CD4-positive, alpha-beta memory T cell (primary cell): ENCODE results near the gene BTBD3. TPM values are rescaled to one million over a fixed set of nuclear protein-coding genes. Genes with fewer than 3 reads are reported as not detected.

Experiments used
- CTCF ChIA-PET: fragments of 350-600 bp; sonication (Branson Sonifier 250); formaldehyde crosslinking; loops from one replicate; lab custom pipeline; 2021; ENCODE audit warnings: inconsistent platforms; ENCODE audit not compliant: partially characterized antibody; lab: Charles Lee
- POLR2A ChIA-PET: fragments of 350-600 bp; sonication (Branson Sonifier 250); formaldehyde crosslinking; loops from one replicate; lab custom pipeline; 2021; ENCODE audit not compliant: partially characterized antibody; lab: Charles Lee
- DNase-seq, 5 donors: peaks; one replicate each; pipeline versions ENCODE4 v3.0.0 to v3.0.0-alpha.2; 2020 to 2022; ENCODE audit warnings: mixed read lengths in 1 of 5
- H3K27ac ChIP-seq: one replicate; pipeline ENCODE4 v1.7.0; 2013; ENCODE audit warnings: low read depth, low read length
- H3K27me3 ChIP-seq: 2 replicates; pipeline ENCODE4 v1.7.0; 2013; ENCODE audit warnings: mild to moderate bottlenecking, low read length, moderate library complexity; ENCODE audit not compliant: insufficient read depth
- H3K36me3 ChIP-seq: 2 replicates; pipeline ENCODE4 v1.7.0; 2013; ENCODE audit warnings: mild to moderate bottlenecking, low read length, moderate library complexity; ENCODE audit not compliant: insufficient read depth
- H3K4me1 ChIP-seq: 2 replicates; pipeline ENCODE4 v1.7.0; 2013; ENCODE audit warnings: mild to moderate bottlenecking, low read length, moderate library complexity; ENCODE audit not compliant: insufficient read depth
- H3K4me3 ChIP-seq, 2 donors: one replicate each; pipeline ENCODE4 v1.7.0; 2013; ENCODE audit warnings: low read length in 2 of 2, mild to moderate bottlenecking in 1 of 2
- H3K9me3 ChIP-seq, 2 donors: one replicate each; pipeline ENCODE4 v1.7.0; 2013; ENCODE audit warnings: low read length in 2 of 2, control low read depth in 1 of 2; ENCODE audit not compliant: control insufficient read depth in 1 of 2
- H3K27ac Mint-ChIP-seq, 7 donors: one replicate each; pipeline ENCODE4 v1.8.0; 2020 to 2021; ENCODE audit warnings: mixed read lengths in 7 of 7, mild to moderate bottlenecking in 6 of 7, inconsistent platforms in 3 of 7, moderate library complexity in 3 of 7
- H3K27me3 Mint-ChIP-seq, 2 donors: one replicate each; pipeline ENCODE4 v1.8.0; 2020 to 2021; ENCODE audit warnings: mixed read lengths in 2 of 2
- H3K36me3 Mint-ChIP-seq, 2 donors: one replicate each; pipeline ENCODE4 v1.8.0; 2020 to 2021; ENCODE audit warnings: mixed read lengths in 2 of 2, inconsistent platforms in 1 of 2, mild to moderate bottlenecking in 1 of 2
- H3K4me1 Mint-ChIP-seq, 4 donors: one replicate each; pipeline ENCODE4 v1.8.0; 2020 to 2021; ENCODE audit warnings: mixed read lengths in 4 of 4, mild to moderate bottlenecking in 1 of 4
- H3K4me3 Mint-ChIP-seq, 8 donors: one replicate each; pipeline ENCODE4 v1.8.0; 2020 to 2021; ENCODE audit warnings: mixed read lengths in 8 of 8, mild to moderate bottlenecking in 7 of 8, moderate library complexity in 6 of 8, inconsistent platforms in 3 of 8
- H3K9me3 Mint-ChIP-seq, 8 donors: one replicate each; pipeline ENCODE4 v1.8.0; 2020 to 2021; ENCODE audit warnings: mixed read lengths in 8 of 8, mild to moderate bottlenecking in 5 of 8, inconsistent platforms in 3 of 8, moderate library complexity in 1 of 8
- intact Hi-C: fragments of 100-400 bp; cut with micrococcal nuclease; formaldehyde crosslinking; loops from one replicate; pipeline ENCODE4 v1.15.1; 2023
- polyA plus RNA-seq, 2 donors: library from polyadenylated mRNA; unstranded; fragments of 300-500 nt; fragmentation: Illumina TruSeq; gene quantifications; one replicate each; pipeline ENCODE4 v1.2.3, GENCODE V29; 2021
- total RNA-seq, 2 experiments: library from RNA; stranded (reverse); gene quantifications; one replicate each; pipeline ENCODE4 v1.2.3, GENCODE V29; 2021

The BTBD3 gene
- total and polyA plus RNA-seq, 4 experiments from 2014 or later: 0.70 to 1.4 (median 0.78) TPM; not detected in 1

DNA sequence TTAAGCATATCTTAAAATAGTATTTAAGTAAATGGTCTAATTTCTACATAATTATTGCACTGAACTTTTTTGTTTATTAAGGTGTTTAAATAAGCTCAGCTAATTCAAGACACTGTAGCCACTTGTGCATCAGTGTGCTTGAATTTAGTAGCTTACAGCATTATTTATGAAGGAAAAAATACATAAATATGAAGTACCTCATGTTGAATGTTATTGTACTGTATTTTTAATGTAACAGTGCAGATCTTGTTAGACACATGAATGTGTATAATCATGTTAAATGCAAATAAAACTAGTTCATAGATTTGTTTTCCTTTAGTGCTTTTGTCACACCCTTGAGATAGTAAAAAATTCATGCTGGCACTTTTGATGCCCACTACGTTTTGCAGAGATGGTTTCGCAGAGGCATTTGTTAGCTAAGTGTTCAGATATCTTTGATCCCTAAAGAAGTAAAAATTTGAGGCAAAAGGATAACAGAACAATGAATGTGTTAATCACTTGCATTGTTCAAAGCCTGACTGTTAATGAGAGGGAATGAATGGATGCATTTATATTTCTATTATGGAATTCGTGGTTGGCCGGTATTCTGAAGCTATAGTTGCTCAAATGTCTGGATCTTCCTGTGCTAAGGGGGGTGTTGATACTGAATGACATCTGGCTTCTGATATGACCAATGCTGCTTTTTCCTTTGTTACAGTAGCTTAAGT lies 8.8 kb downstream of the BTBD3 start:
- peaks cover 0 to 4% (median under 1%) of the 10 kb centered on the region in 8 donors for H3K9me3 Mint-ChIP-seq
- no peaks in the 10 kb centered on the region for H3K36me3 Mint-ChIP-seq
- Histone ChIP-seq H3K4me3 (no peak overlapping the region), H3K36me3 (no peaks in the 10 kb centered on the region), H3K4me1 (no peaks in the 10 kb centered on the region), H3K27me3 (no peaks in the 10 kb centered on the region), H3K9me3 (peaks cover 0 to 3% of the 10 kb centered on the region in 2 donors), H3K27ac (no peak overlapping the region)
- H3K27ac Mint-ChIP-seq: no peak overlapping the region
- DNase-seq: no peak
- intact Hi-C loops: no loop called here
- ChIA-PET CTCF (no interaction called here), POLR2A (no interaction called here)
- H3K27me3 Mint-ChIP-seq: no peaks in the 10 kb centered on the region
- no peaks in the 10 kb centered on the region for H3K4me1 Mint-ChIP-seq
- H3K4me3 Mint-ChIP-seq: no peak overlapping the region

DNA sequence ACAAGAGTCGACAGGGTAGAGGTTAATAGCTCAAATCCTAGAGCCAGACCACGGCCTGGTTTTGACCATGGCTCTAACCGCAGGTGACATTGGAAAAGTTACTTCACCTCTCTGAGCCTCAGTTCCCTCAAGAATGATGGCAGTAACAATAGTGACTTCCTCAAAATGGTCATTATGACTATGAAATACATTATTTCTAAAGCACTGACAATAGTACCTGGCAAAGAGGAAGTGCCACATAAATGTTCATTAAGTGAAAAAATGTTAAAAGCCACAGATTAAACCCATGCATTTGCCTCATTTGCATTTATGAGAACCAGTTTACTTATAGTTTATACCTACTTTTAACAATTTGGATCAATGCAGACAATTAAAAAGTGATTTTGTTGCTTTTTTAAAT lies 12.3 kb downstream of the BTBD3 start:
- Mint-ChIP-seq H3K27ac (no peak overlapping the region), H3K36me3 (no peaks in the 10 kb centered on the region), H3K9me3 (peaks cover 0 to 11% (median 2%) of the 10 kb centered on the region in 8 donors), H3K4me3 (no peak overlapping the region), H3K27me3 (no peaks in the 10 kb centered on the region), H3K4me1 (no peaks in the 10 kb centered on the region)
- Histone ChIP-seq H3K27ac (no peak overlapping the region), H3K4me3 (no peak overlapping the region), H3K9me3 (peaks cover 0 to 3% of the 10 kb centered on the region in 2 donors), H3K4me1 (no peaks in the 10 kb centered on the region), H3K27me3 (no peaks in the 10 kb centered on the region), H3K36me3 (no peaks in the 10 kb centered on the region)
- no peak for DNase-seq
- ChIA-PET CTCF (no interaction called here), POLR2A (no interaction called here)
- intact Hi-C loops: no loop called here

DNA sequence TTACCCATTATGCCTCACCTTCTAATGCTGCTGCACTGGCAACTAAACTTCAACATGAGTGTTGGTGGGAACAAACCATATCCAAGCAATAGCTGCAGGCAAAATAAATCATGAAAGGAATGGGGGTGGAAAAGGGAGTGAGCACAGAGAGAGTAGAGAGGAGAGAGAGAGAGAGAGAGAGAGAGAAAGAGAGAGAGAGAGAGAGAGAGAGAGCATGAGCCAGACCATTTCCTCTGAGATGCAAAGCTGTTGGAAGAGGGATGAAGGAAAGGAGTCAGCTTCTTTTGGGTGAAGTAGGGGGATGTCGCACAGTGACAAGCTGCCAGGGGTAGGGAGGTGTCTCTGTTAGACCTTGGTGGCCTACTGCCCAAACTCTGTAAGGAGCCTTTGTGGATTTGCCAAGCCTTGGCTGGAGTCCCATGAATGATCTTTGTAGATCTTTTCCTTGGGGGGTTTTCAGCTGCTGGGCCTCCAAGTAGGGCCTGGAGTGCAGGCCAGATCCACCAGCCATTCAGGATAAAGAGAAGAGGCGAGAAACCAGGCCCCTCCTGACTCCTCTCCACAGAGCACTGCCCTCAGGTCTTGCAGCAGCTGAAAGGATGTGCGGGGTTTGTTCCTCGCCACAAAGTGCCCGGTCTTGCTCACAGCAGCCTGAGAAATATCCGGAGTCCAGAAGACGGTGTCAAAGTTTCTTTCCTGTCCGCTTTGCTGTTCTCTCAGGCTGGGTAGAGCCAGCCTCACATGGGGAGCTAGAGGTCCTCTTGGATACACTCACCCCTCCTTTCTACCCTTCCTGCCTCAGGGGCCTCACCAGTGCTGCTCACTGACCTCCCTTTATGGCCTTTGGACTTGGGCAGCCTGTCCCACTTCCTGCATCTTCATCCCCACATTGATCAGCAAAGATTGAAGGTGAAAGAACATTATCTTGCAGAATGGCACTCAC lies 17.8 kb downstream of the BTBD3 start:
- ChIA-PET POLR2A (no interaction called here), CTCF (no interaction called here)
- Histone ChIP-seq H3K27me3 (no peaks in the 10 kb centered on the region), H3K36me3 (no peaks in the 10 kb centered on the region), H3K4me3 (no peak overlapping the region), H3K27ac (no peak overlapping the region), H3K4me1 (no peaks in the 10 kb centered on the region), H3K9me3 (peaks cover 0 to 4% of the 10 kb centered on the region in 2 donors)
- intact Hi-C loops: no loop called here
- Mint-ChIP-seq H3K9me3 (peaks cover 0 to 11% (median 4%) of the 10 kb centered on the region in 8 donors), H3K4me1 (no peaks in the 10 kb centered on the region), H3K36me3 (no peaks in the 10 kb centered on the region), H3K27ac (no peak overlapping the region), H3K4me3 (no peak overlapping the region), H3K27me3 (no peaks in the 10 kb centered on the region)
- no peak for DNase-seq

DNA sequence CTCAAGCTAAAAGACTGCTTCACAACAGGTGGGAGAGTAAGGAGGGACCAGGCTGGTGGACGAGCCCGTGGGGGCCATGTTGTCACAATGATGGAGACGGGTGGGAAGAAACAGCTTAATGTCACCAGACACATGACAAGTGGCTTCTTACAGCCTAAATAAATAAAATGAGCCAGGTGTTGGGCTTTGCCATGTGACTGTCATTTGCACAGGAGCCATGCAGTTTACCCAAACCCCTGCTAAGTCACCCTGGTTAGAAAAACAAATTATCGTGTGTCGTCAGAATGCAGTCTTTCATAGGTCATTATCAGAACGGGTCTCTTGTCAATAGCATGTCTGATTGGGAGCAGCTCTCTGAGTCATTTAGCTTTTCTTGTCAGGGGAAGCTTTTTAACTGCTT lies 18.5 kb downstream of the BTBD3 start:
- no peaks in the 10 kb centered on the region for H3K27me3 Mint-ChIP-seq
- H3K9me3 Mint-ChIP-seq: peaks cover 0 to 14% (median 5%) of the 10 kb centered on the region in 8 donors
- H3K4me3 Mint-ChIP-seq: no peak overlapping the region
- CTCF ChIA-PET: no interaction called here
- peaks cover 0 to 4% of the 10 kb centered on the region in 2 donors for H3K9me3 ChIP-seq
- H3K36me3 Mint-ChIP-seq: no peaks in the 10 kb centered on the region
- H3K27ac Mint-ChIP-seq: no peak overlapping the region
- intact Hi-C loops: no loop called here
- no peaks in the 10 kb centered on the region for H3K36me3 ChIP-seq
- H3K27me3 ChIP-seq: no peaks in the 10 kb centered on the region
- no peaks in the 10 kb centered on the region for H3K4me1 ChIP-seq
- no peaks in the 10 kb centered on the region for H3K4me1 Mint-ChIP-seq
- no peak for DNase-seq
- POLR2A ChIA-PET: no interaction called here
- no peak overlapping the region for H3K4me3 ChIP-seq
- H3K27ac ChIP-seq: no peak overlapping the region

DNA sequence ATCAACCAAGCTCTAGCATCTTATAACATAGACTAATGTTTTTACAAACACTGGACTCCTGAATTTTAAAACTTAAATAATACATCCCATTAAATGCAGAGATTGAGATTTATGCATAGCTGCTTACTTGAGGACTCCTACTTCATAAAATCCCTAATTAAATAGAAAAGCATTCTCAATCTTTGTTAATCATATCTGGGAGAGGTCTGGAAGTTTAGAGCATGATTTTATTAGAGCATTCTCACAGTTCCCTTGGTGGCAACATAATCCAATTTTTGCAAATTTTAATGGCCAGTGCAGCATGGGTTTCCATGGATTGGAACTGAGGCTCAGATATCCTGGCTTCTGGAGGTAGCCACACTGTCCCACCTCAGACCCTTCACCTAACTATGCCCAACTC lies 19.5 kb downstream of the BTBD3 start:
- no peak overlapping the region for H3K4me3 ChIP-seq
- intact Hi-C loops: no loop called here
- Mint-ChIP-seq H3K4me1 (no peaks in the 10 kb centered on the region), H3K36me3 (no peaks in the 10 kb centered on the region), H3K9me3 (peaks cover 0 to 13% (median 4%) of the 10 kb centered on the region in 8 donors), H3K27ac (no peak overlapping the region), H3K27me3 (no peaks in the 10 kb centered on the region), H3K4me3 (no peak overlapping the region)
- H3K36me3 ChIP-seq: no peaks in the 10 kb centered on the region
- peaks cover 0 to 4% of the 10 kb centered on the region in 2 donors for H3K9me3 ChIP-seq
- POLR2A ChIA-PET: no interaction called here
- no peak for DNase-seq
- H3K27me3 ChIP-seq: no peaks in the 10 kb centered on the region
- H3K27ac ChIP-seq: no peak overlapping the region
- H3K4me1 ChIP-seq: no peaks in the 10 kb centered on the region
- CTCF ChIA-PET: interaction anchor here (1.3 kb wide), 1 partner anchor 12 kb away, joined by 3 read pairs; no protein-coding TSS in a partner anchor

DNA sequence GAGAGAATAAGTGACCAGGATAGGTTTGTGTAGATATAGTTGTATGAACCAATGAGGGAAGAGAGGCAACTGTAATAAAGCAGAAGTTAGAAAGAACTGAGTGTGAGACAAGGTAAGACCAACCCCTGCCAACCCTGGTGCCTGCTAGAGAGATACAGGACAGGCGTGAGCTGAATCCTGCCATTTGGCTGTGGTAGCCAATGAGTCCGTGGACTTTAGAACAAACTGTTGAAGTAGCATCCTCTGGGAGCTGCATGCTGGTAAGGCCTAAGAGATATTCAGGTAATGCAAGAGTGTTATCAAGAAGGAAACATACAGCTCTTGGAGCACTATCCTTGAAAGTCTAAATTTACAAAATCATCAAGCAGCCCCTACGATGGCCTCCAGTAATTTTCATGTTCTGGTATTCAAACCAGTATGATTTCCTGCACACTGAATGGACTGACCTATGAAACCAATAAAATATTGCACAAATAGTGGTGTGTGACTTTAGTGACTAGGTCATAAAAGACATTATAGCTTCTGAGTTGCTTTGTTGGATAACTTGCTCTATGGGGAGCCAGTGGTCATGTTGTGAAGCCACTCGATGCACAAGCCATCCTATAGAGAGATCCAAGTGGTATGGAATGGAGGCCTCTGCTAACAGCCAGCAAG lies 24.0 kb downstream of the BTBD3 start:
- POLR2A ChIA-PET: no interaction called here
- H3K4me3 Mint-ChIP-seq: no peak overlapping the region
- no peak overlapping the region for H3K27ac Mint-ChIP-seq
- DNase-seq: no peak
- H3K27me3 ChIP-seq: no peaks in the 10 kb centered on the region
- intact Hi-C loops: no loop called here
- no peaks in the 10 kb centered on the region for H3K27me3 Mint-ChIP-seq
- no peak overlapping the region for H3K4me3 ChIP-seq
- peaks cover 0 to 8% of the 10 kb centered on the region in 2 donors for H3K9me3 ChIP-seq
- H3K36me3 ChIP-seq: no peaks in the 10 kb centered on the region
- H3K27ac ChIP-seq: no peak overlapping the region
- H3K4me1 Mint-ChIP-seq: no peaks in the 10 kb centered on the region
- H3K9me3 Mint-ChIP-seq: peaks cover 0 to 8% (median 3%) of the 10 kb centered on the region in 8 donors
- H3K36me3 Mint-ChIP-seq: no peaks in the 10 kb centered on the region
- no peaks in the 10 kb centered on the region for H3K4me1 ChIP-seq
- CTCF ChIA-PET: no interaction called here

DNA sequence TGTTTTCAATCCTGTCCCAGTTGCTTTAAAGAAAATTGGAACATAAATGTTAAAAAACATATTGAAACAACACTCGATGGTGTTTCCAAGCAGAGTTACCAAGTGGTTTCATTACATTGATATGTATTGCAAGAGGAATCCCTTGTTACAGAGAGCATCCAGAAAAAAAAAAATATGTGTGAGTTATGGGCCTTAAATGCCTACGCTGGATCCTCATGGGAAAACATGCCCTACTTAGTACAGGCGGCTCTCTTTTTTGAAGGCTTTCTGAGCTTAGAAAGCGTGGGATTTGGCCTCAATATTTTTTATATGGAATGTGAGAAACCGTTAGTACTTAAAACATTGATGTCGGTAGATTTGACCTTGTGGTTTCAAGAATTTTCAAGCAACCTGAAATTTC lies 26.1 kb downstream of the BTBD3 start:
- Mint-ChIP-seq H3K9me3 (peaks cover 0 to 8% (median 4%) of the 10 kb centered on the region in 8 donors), H3K36me3 (no peaks in the 10 kb centered on the region), H3K27ac (no peak overlapping the region), H3K4me1 (no peaks in the 10 kb centered on the region), H3K27me3 (no peaks in the 10 kb centered on the region), H3K4me3 (no peak overlapping the region)
- CTCF ChIA-PET: no interaction called here
- intact Hi-C loops: no loop called here
- no peaks in the 10 kb centered on the region for H3K27me3 ChIP-seq
- no peak for DNase-seq
- no peak overlapping the region for H3K27ac ChIP-seq
- no peak overlapping the region for H3K4me3 ChIP-seq
- peaks cover 0 to 8% of the 10 kb centered on the region in 2 donors for H3K9me3 ChIP-seq
- no peaks in the 10 kb centered on the region for H3K36me3 ChIP-seq
- POLR2A ChIA-PET: no interaction called here
- H3K4me1 ChIP-seq: no peaks in the 10 kb centered on the region
